AG10803 (cell line): ENCODE data around the gene BNIP2.

ENCODE experiments used
- DNase-seq: peaks from one replicate; pipeline ENCODE4 v3.0.0; 2010; ENCODE audit warnings: low read depth
- H3K4me3 ChIP-seq: 2 replicates; pipeline ENCODE4 v1.5.1; 2011; ENCODE audit warnings: mild to moderate bottlenecking, low read length, control low read depth
- TF ChIP-seq, protein P1 (sequence below): conservative IDR thresholded peaks from 2 replicates; pipeline ENCODE4 v1.5.1; 2011; ENCODE audit warnings: mild to moderate bottlenecking, low read length, control low read depth, inconsistent platforms

The BNIP2 gene

GRCh38 chr15:59687836-59688235, 1.3 kb downstream of the BNIP2 start:
- H3K4me3 ChIP-seq, result peak overlapping the region; percentile 85
- TF ChIP-seq, protein P1, sequence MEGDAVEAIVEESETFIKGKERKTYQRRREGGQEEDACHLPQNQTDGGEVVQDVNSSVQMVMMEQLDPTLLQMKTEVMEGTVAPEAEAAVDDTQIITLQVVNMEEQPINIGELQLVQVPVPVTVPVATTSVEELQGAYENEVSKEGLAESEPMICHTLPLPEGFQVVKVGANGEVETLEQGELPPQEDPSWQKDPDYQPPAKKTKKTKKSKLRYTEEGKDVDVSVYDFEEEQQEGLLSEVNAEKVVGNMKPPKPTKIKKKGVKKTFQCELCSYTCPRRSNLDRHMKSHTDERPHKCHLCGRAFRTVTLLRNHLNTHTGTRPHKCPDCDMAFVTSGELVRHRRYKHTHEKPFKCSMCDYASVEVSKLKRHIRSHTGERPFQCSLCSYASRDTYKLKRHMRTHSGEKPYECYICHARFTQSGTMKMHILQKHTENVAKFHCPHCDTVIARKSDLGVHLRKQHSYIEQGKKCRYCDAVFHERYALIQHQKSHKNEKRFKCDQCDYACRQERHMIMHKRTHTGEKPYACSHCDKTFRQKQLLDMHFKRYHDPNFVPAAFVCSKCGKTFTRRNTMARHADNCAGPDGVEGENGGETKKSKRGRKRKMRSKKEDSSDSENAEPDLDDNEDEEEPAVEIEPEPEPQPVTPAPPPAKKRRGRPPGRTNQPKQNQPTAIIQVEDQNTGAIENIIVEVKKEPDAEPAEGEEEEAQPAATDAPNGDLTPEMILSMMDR, result no peak
- peak; percentile 43 for DNase-seq

DNA sequence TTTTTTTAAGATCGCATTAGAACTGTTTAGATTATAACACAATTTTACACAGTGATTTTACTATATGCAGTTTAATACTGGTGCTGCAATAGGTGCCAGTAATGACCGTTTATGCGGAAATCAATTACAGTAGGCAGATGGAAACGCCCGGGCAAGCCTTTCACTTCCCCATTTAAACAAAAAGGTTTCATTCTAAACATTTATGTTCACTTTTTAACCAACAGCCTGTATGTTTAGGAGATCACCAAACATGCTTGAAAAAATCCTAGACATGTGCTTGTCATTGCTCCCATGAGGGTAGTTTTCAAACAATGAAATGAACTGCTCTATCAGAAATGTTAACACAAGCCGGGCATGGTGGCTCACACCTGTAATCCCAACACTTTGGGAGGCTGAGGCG, 2.7 kb downstream of the BNIP2 start:
- no peak overlapping the region for H3K4me3 ChIP-seq
- DNase-seq, result no peak
- TF ChIP-seq, protein P1, result no peak

DNA sequence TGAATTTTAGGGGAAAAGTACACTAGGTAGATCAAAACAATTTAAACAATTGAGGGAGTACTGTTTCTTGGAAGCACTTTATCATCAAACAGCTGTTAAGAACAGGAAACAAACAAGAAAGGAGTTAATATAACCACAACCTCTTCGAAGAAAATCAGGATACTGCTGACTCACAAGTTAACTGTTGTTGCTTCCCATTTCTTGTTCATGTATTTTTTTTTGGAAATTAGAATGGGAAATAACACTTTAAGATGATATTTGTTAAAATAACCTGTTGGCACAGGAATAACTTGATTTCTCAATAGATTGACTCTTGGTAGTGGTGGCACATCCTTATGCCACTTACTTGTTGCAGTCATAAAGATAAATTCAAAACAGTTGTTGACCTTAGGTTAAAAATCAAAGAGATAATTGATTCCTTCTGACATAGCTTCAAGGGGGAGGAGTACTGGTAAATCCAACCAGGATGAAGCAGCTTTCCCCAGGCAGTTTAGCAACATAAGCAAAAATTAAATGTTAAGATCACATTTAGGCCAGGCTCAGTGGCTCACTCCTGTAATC, 3.3 kb downstream of the BNIP2 start:
- no peak overlapping the region for H3K4me3 ChIP-seq
- peak; percentile 60 for DNase-seq
- TF ChIP-seq, protein P1, result no peak

DNA sequence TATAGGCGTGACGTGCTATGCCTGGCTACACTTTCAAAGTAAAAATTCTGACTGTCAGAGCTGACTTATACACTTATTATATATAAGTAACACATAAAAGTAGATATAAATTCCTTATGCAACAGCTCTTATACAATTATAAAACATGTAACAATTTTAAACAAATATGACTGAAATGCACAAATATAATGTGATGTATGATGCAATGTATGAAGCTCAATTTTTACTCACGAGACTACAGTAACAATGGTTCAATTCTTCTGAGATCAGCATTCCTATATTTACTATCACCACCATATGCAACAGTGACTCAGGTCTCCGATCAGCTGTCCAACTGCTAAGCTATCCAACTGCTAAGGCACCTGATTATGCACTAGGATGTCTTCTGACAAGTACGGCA, 8.2 kb downstream of the BNIP2 start:
- DNase-seq, result no peak
- no peak overlapping the region for H3K4me3 ChIP-seq
- TF ChIP-seq, protein P1, result no peak

- TF ChIP-seq, protein P1, result no peak
- no peak overlapping the region for H3K4me3 ChIP-seq
- DNase-seq, result no peak
These were observed 8.8 kb downstream of the BNIP2 start for GRCh38 chr15:59680346-59680745.

DNA sequence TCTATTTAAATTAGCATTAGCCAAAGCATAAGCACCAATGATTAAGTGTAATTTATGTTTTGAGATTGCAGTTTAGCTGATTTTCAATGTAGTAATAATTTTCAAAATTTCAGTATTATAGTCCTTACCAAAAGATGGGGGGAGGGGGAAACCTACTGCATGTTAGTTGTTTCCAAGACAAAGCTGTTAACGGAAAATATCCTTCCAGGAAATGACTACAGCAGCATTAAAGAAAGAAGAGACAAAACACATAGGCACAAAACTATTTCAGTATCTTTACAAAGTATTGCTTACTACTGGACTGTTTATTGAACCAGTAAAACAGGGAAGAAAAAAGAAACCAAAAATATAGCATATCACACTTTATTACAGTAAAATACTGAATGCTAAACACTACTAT, 10.5 kb downstream of the BNIP2 start:
- TF ChIP-seq, protein P1, result no peak
- no peak overlapping the region for H3K4me3 ChIP-seq
- no peak for DNase-seq

DNA sequence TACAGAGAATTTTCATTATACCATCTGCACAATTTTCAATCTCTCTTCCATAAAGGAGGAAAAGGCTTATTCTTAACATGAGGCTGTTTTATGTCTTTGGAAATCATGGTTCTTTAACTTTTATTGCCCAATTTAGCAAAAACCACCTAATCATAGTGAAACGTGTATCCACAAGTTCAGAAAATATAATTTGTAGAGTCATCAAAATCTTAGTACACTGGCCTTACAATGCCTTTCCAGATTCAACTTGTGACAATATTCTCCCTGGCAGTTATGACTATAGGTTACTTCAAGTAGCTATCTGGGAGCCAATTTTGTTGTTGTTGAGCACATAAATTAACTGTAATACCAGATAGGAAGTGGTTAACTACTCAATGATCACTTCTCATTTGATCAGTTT, 10.9 kb downstream of the BNIP2 start:
- no peak overlapping the region for H3K4me3 ChIP-seq
- TF ChIP-seq, protein P1, result no peak
- DNase-seq, result no peak
